IPS-NIHi11 (cell line): ENCODE results near the gene PHOSPHO2.

ENCODE experiments used
- DNase-seq: peaks from one replicate; pipeline ENCODE4 v3.0.0; 2012; ENCODE audit warnings: mixed read lengths, low spot score

PHOSPHO2 gene

GRCh38 chr2:169694113-169694893, at the start of gene PHOSPHO2, which contains the start of gene CFAP210:
TSS of gene PHOSPHO2 (plus strand) at chr2:169694469. CDS start at chr2:169700972, 6,503 bp downstream.
TSS of gene CFAP210 (minus strand) at chr2:169694405. CDS start at chr2:169694327, 78 bp downstream.
- DNase-seq, result peak; percentile 96

- DNase-seq, result no peak
Measured at GRCh38 chr2:169647496-169647895, 46.8 kb upstream of the PHOSPHO2 start.

GRCh38 chr2:169649278-169649677, 45.0 kb upstream of the PHOSPHO2 start:
- no peak for DNase-seq

DNA sequence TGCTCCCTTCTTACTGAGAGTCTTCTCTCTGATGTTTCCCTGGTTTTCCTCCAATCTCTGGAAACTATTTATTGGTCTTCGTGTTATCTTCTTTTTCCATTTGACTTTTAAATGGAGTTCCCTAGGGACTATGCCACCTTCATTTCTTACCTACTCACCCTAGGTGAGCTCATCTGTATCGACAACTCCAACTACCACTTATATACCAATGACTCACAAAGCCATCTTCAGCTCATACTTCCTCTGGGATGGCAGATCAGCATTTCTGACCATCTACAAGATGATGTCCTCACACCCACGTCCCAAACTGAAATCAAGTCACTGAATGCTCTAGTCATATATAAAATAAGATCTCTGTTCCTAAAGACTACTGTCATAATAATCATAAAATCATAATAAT, 40.6 kb upstream of the PHOSPHO2 start:
- DNase-seq, result no peak

DNA sequence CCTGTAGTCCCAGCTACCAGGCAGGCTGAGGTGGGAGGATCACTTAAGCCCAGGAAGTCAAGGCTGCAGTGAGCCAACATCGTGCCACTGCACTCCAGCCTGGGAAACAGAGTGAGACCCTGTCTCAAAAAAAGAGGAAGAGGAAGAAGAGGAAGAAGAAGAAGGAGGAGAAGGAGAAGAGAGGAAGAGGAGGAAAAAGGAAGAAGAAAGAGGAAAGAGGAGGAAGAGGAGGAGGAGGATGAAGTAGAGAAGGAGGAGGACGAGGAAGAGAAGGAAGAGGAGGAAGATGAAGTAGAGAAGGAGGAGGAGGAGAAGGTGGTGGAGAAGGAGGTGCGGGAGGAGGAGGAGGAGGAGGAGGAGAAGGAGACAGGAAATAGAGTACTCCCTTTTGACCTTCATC, 38.1 kb upstream of the PHOSPHO2 start:
- DNase-seq, result no peak

- no peak for DNase-seq
Measured at GRCh38 chr2:169658877-169659276, 35.4 kb upstream of the PHOSPHO2 start.

- no peak for DNase-seq
Measured at GRCh38 chr2:169659320-169659719, 34.9 kb upstream of the PHOSPHO2 start.

DNA sequence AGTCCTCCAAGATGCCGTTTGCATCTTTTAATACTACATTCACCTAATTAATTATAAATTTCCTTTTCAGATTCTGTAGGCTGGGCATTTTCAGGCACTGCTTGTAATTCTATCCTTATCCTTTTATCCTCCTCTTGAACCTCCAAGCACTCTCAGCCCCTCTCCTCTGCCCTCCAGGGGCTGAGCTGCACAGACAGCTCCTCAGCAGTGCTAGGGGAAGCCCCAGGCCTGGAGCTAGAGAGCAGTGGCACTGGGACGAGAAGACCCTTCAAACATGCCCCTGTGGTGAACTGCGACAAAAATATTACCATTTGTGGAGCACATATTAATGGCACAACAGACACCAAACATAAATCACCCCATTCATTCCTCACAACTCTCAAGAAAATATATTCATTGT, 33.0 kb upstream of the PHOSPHO2 start:
- DNase-seq, result no peak

GRCh38 chr2:169662744-169663143, 31.5 kb upstream of the PHOSPHO2 start:
- no peak for DNase-seq

DNA sequence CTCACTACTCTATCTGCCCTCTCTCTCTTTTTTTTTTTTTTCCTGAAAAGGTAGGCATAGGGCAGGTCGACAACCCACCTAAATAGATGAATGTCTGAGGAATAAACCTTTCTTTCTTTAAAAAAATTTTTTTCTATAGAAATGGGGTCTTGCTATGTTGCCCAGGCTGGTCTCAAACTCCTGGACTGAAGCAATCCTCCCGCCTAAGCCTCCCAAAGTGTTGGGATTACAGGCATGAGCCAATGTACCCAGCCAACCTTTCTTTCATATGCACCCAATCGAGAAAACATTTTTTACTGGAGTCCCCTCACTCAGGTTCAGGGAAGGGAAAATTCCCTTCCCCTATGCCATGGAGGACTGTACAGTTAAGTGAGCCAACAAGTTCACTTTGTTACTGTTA, 31.0 kb upstream of the PHOSPHO2 start:
- no peak for DNase-seq

DNA sequence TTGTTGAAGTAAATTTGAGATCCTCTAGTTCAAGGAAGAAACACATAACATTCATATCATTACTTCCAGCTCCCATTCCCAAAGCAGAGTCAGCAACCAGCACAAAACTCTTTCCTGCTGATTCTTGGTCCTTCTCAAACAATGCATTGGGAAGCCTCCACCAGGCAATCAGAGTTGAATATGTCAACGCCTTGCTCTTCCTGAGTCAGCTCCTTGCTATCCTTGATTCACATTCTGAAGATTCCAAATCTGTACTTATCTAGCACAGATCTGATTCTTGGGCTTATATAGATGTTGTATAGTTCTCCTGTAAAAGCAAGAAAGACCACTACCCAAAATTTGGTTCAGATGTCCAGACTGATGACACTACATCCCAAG, 29.7 kb upstream of the PHOSPHO2 start:
- DNase-seq, result no peak

DNA sequence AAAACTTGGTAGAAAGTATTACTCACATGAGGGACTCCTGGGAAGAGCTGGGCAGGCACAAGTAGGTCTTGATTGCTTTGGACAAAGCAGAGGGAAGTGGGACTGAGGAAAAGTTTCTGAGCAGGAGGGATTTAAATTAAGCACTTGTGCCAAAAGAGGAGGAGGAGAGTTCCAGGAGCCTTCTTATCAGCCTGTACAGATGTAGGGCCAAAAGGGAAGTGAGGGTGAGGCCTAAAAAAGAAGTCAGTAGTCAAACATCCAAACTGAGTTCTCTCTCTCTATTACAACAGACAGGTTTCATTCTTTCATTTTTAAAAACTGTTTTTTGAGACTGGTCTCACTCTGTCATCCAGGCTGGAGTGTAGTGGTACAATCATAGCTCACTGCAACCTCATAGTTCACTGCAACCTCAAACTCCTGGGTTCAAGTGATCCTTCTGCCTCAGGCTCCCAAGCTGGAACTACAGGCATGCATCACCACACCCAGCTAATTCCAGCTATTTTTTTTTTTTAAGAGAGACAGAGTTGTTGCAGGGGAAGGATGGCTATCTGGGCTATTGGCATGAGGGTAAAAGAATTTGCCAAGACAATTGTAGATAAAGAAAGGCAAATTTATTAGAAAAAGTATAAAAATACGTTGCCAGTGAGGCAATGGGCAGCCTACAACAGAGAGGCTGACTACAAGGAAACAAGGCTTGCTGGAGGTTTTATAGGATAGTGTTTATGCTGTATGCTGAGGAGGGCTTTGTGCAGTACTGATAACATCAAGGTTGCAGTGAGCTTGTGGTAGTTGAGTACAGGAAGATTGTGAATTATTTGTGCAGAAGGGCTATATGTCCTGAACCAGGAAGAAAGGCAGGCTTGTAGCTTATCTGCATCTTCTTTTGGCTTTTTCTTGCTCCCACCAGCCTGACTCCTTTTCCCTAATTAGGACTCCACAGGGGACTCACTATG, 29.0 kb upstream of the PHOSPHO2 start:
- DNase-seq, result no peak

DNA sequence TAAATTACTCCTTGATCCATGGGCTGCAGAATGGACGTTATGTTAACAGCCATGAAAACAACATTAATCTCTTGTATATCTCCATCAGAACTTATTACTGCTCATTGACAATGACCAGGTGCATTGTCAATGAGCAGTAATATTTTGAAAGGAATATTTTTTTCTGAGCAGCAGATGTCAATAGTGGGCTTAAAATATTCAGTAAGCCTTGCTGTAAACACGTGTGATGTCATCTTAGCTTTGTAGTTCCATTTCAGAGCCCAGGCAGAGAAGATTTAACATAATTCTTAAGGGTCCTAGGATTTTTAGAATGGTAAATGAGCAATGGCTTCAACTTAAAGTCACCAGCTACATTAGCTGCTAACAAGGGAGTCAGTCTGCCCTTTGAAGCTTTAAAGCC, 26.7 kb upstream of the PHOSPHO2 start:
- no peak for DNase-seq

DNA sequence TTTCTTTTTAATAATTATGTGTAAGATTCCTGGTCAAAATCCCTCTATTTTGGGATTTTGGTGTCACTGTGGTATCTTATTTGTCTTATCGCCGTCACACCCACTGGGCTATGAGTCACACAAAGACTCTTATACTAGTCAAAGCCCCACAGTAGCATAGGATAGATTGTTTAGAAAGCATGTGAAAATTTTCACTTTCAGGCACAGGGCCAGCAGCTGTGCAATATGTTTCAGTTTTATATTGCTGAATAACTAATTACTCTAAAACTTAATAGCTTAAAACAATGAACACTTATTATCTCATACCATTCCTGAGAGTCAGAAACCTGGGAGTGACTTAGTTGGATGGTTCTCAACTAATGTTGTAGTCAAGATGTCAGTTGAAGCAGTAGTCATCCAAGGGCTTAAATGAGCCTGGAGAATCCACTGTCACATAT, 24.0 kb upstream of the PHOSPHO2 start:
- no peak for DNase-seq

- DNase-seq, result no peak
Measured at GRCh38 chr2:169670937-169671336, 23.3 kb upstream of the PHOSPHO2 start.

DNA sequence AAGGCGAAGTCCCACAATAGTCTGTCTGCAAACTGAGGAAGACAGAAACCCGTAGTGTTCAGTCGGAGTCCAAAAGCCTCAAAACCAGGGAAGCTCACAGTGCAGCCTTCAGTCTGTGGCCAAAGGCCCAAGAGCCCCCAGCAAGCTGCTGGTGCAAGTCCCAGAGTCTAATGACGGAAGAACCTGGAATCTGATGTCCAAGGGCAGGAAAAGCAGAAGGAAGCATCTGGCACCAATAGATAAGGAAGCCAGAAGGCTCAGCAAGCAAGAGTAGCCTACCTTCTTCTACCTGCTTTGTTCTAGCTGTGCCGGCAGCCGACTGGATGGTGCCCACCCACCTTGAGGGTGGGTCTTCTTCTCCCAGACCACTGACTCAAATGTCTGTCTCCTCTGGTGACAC, 21.9 kb upstream of the PHOSPHO2 start:
- no peak for DNase-seq

DNA sequence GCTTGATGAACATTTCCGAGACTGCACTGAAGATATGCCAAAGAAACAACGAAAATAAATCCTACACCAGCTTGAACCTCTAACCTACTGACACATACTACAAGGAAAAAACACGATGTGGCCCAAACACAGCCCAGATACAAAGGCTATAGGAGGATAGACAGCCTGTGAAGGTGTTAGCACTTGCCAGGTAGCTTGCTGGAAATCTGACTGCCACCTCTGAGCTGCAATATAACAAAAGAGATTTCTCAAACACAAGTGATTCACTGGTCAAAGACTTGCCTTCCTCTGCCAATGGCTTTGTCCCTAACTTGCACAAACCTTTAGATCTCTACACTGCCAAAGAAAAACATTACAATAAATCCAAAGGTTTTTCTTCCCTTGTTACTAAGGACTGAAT, 21.2 kb upstream of the PHOSPHO2 start:
- no peak for DNase-seq

GRCh38 chr2:169673921-169674320, 20.3 kb upstream of the PHOSPHO2 start:
- no peak for DNase-seq

- no peak for DNase-seq
Measured at GRCh38 chr2:169676357-169676756, 17.9 kb upstream of the PHOSPHO2 start.

GRCh38 chr2:169676850-169677249, 17.4 kb upstream of the PHOSPHO2 start:
- DNase-seq, result no peak

DNA sequence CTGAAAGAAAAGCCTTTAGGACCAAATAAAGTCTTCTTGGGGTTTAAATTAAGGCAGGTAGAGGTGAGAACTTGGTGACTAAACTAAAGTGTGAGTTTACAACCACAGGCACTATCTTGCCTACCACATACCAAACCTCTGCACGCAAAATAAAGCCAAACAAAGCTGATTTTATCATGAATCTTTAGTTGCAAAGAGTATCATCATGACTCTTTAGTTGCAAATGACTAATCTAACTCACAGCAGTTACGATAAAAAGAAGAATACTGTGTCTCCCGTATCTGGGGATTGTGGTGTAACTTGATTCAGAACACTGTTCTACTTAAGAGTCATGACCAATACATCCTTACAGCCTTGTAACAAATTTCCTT, 11.2 kb upstream of the PHOSPHO2 start:
- DNase-seq, result no peak

GRCh38 chr2:169683425-169684134, 10.7 kb upstream of the PHOSPHO2 start:
- no peak for DNase-seq
